ENCODE measurements around the gene CHRD. TPM values are rescaled to one million over a fixed set of nuclear protein-coding genes. Genes with fewer than 3 reads are reported as not detected.

The CHRD gene
- total RNA-seq, 1 experiment from 2014 or later, result 1.8 TPM

GRCh38 chr3:184337399-184337714, 42.5 kb upstream of the CHRD start, which contains the start of gene FAM131A:
Gene FAM131A (plus strand): TSS chr3:184337600. CDS start chr3:184337631, 31 bp downstream.
- H3K23me2 ChIP-seq (ENCODE audit: insufficient read length, low read depth, low read length, poor library complexity, severe bottlenecking), result peaks cover 10% of the 10 kb centered on the region
- H2AFZ ChIP-seq (ENCODE audit: low read length), result no peak within 1 kb of the TSS
- no peaks in the 10 kb centered on the region; the same call in 1 of the 2 replicates for H3K27me3 Mint-ChIP-seq (ENCODE audit: low read depth)
- H2BK12ac ChIP-seq (ENCODE audit: insufficient read length, low read depth, low read length), result no peak within 1 kb of the TSS
- H3K27me3 ChIP-seq (ENCODE audit: insufficient read depth, low read length), result no peaks in the 10 kb centered on the region
- no peak within 1 kb of the TSS for H2AK5ac ChIP-seq (ENCODE audit: insufficient read length, low read length)
- no peaks in the 10 kb centered on the region for H3K4me1 ChIP-seq (ENCODE audit: insufficient read depth, low read length)
- H3K79me1 ChIP-seq (ENCODE audit: insufficient read depth, low read depth, low read length, poor library complexity, severe bottlenecking), result no peaks in the 10 kb centered on the region
- H3K27ac Mint-ChIP-seq, result peak within 1 kb of the TSS; percentile 90 to 98 (median 96)
- no peak within 1 kb of the TSS for H2BK15ac ChIP-seq (ENCODE audit: low read depth, low read length)
- H3K79me2 ChIP-seq (ENCODE audit: insufficient read depth, low read length), result no peaks in the 10 kb centered on the region
- no peak within 1 kb of the TSS for H3T11ph ChIP-seq (ENCODE audit: low read length)
- H4K20me1 ChIP-seq (ENCODE audit: control insufficient read depth, insufficient read depth, insufficient read length), result peaks cover 4% of the 10 kb centered on the region
- H3K9me3 Mint-ChIP-seq, result no peaks in the 10 kb centered on the region; a peak in 1 of 5 replicates
- no peak within 1 kb of the TSS for H3K4ac ChIP-seq (ENCODE audit: low read depth, low read length)
- H3K36me3 Mint-ChIP-seq (ENCODE audit: insufficient read depth in 1 of 3, low read depth in 3 of 3), result peaks cover 25 to 46% (median 29%) of the 10 kb centered on the region in 3 experiments
- no CpG with 5 or more reads among the region's 6 CpGs for WGBS (ENCODE audit: extremely low coverage, insufficient read length, low lambda C conversion rate)
- peak within 1 kb of the TSS; percentile 31 for H3K9ac ChIP-seq (ENCODE audit: extremely low read depth, insufficient read length, low read length)
- H4K91ac ChIP-seq (ENCODE audit: insufficient read length, low read depth, low read length), result no peak within 1 kb of the TSS
- no peak within 1 kb of the TSS for H2BK5ac ChIP-seq (ENCODE audit: insufficient read length, low read length)
- no peak for TF ChIP-seq CTCF (conservative IDR thresholded peaks at IDR 0.05)
- H3K23ac ChIP-seq (ENCODE audit: insufficient read length, low read depth, low read length), result no peak within 1 kb of the TSS
- no peak within 1 kb of the TSS for H3K18ac ChIP-seq (ENCODE audit: insufficient read length, low read depth, low read length)
- peak within 1 kb of the TSS; percentile 41; the same call in 1 of the 2 replicates for H3K14ac ChIP-seq (ENCODE audit: insufficient read depth, low read length)
- H3K56ac ChIP-seq (ENCODE audit: insufficient read length, low read depth, low read length), result no peak within 1 kb of the TSS
- no peaks in the 10 kb centered on the region for H3K9me3 ChIP-seq (ENCODE audit: control insufficient read depth, low read depth, low read length)
- H2BK20ac ChIP-seq (ENCODE audit: low read depth, low read length, poor library complexity, severe bottlenecking), result no peak within 1 kb of the TSS
- no peak for DNase-seq
- no peak within 1 kb of the TSS for H4K8ac ChIP-seq (replicated peaks; ENCODE audit: insufficient read length, low read depth, low read length)
- H4K5ac ChIP-seq (ENCODE audit: insufficient read length, low read depth, low read length), result no peak within 1 kb of the TSS
- peak within 1 kb of the TSS; percentile 81 for H3K4me2 ChIP-seq (ENCODE audit: insufficient read depth, insufficient read length, low read length)
- H3K4me1 Mint-ChIP-seq, result peaks cover 34 to 37% of the 10 kb centered on the region in 2 experiments
- H2BK120ac ChIP-seq (ENCODE audit: low read depth, low read length, poor library complexity, severe bottlenecking), result no peak within 1 kb of the TSS
- H3K27ac ChIP-seq (ENCODE audit: insufficient read length, low read depth, low read length), result no peak within 1 kb of the TSS
- peak within 1 kb of the TSS; percentile 86 to 93 for H3K4me3 Mint-ChIP-seq
